GM10248 (cell line): Measurements from ENCODE around the gene GPR137B.

Experiments
- CTCF ChIA-PET: fragments of 300-600 bp; sonication (Branson Sonifier 250); formaldehyde crosslinking; extraction: SDS; loops from one replicate; lab custom pipeline; 2021; ENCODE audit warnings: antibody characterized with exemption; lab: Yijun Ruan, JAX
- POLR2A ChIA-PET: fragments of 350-650 bp; sonication (Branson Sonifier 250); formaldehyde crosslinking; extraction: SDS; loops from one replicate; lab custom pipeline; 2020; ENCODE audit warnings: antibody characterized with exemption; lab: Yijun Ruan, JAX
- DNase-seq: peaks from one replicate; pipeline ENCODE4 v3.0.0; 2012; ENCODE audit errors: extremely low spot score
- CTCF ChIP-seq: IDR thresholded peaks from 2 replicates; pipeline ENCODE4 v1.5.1; 2012; ENCODE audit warnings: mild to moderate bottlenecking, low read depth; ENCODE audit errors: extremely low read depth, missing control alignments, control extremely low read depth

The GPR137B gene

GRCh38 chr1:236214761-236215160 lies 72.4 kb downstream of the GPR137B start:
- ChIA-PET CTCF (no interaction called here), POLR2A (no interaction called here)
- no peak for DNase-seq
- no peak for TF ChIP-seq CTCF

GRCh38 chr1:236220473-236220872 lies 78.1 kb downstream of the GPR137B start:
- POLR2A ChIA-PET = no interaction called here
- DNase-seq = no peak
- CTCF ChIA-PET = no interaction called here
- no peak for TF ChIP-seq CTCF

GRCh38 chr1:236222632-236223031 lies 80.3 kb downstream of the GPR137B start:
- no peak for DNase-seq
- no peak for TF ChIP-seq CTCF
- CTCF ChIA-PET = interaction anchor here (0.7 to 1.1 kb wide), 2 partner anchors 16 to 18 kb away, joined by 3 read pairs; no protein-coding TSS in a partner anchor
- POLR2A ChIA-PET = no interaction called here

- POLR2A ChIA-PET = no interaction called here
- CTCF ChIA-PET = interaction anchor here (1.3 kb wide), 1 partner anchor 10 kb away, joined by 4 read pairs; no protein-coding TSS in a partner anchor
- no peak for DNase-seq
- TF ChIP-seq CTCF = no peak
These were observed 86.1 kb downstream of the GPR137B start for GRCh38 chr1:236228411-236228810.

- TF ChIP-seq CTCF = no peak
- DNase-seq = no peak
- ChIA-PET CTCF (no interaction called here), POLR2A (no interaction called here)
These were observed 92.8 kb downstream of the GPR137B start for GRCh38 chr1:236235116-236235515.

- DNase-seq = no peak
- POLR2A ChIA-PET = interaction anchor here (0.6 kb wide), 1 partner anchor 80 kb away, joined by 3 read pairs; no protein-coding TSS in a partner anchor
- TF ChIP-seq CTCF = no peak
- CTCF ChIA-PET = interaction anchor here (0.9 to 1.8 kb wide), 5 partner anchors 9 to 128 kb away, joined by 3 to 5 read pairs (median 4); no protein-coding TSS in a partner anchor
These were observed 96.8 kb downstream of the GPR137B start for GRCh38 chr1:236239092-236239585.
